HCEC 1CT (cell line): ENCODE data around the gene ZDHHC11.
A peak's percentile ranks its signal among the peaks of the same experiment; 100 is the strongest.
"Not testable (repeated sequence)": the region's sequence is repeated elsewhere in the genome, so short reads cannot be mapped to it uniquely, and the experiment has no call there.

ENCODE experiments used
- DNase-seq: peaks from one replicate; pipeline ENCODE4 v3.0.0-alpha.2; 2017

The ZDHHC11 gene

GRCh38 chr5:850511-851006 lies at the start of gene ZDHHC11:
ZDHHC11 (minus strand) TSS chr5:850986; CDS start chr5:850602, 384 bp downstream.
- DNase-seq, result no peak

GRCh38 chr5:893711-894110 lies 42.9 kb upstream of the ZDHHC11 start:
- no peak for DNase-seq

- DNase-seq, result no peak
Measured at GRCh38 chr5:893137-893506, 42.3 kb upstream of the ZDHHC11 start.

GRCh38 chr5:892394-893136 lies 41.8 kb upstream of the ZDHHC11 start, which contains the start of the genes BRD9 and TRIP13:
BRD9 (minus strand) TSS chr5:892801; CDS start chr5:892657, 144 bp downstream.
TRIP13 (plus strand) TSS chr5:892884; CDS start chr5:892999, 115 bp downstream.
- peak; percentile 77 for DNase-seq

- DNase-seq, result no peak
Measured at GRCh38 chr5:891837-892393, 41.1 kb upstream of the ZDHHC11 start.

- no peak for DNase-seq
Measured at GRCh38 chr5:891117-891836, 40.5 kb upstream of the ZDHHC11 start.

- DNase-seq, result no peak
Measured at GRCh38 chr5:889075-889710, 38.4 kb upstream of the ZDHHC11 start.

GRCh38 chr5:888638-889035 lies 37.9 kb upstream of the ZDHHC11 start:
- no peak for DNase-seq

- no peak for DNase-seq
Measured at GRCh38 chr5:887947-888637, 37.3 kb upstream of the ZDHHC11 start.

GRCh38 chr5:886716-887325 lies 36.0 kb upstream of the ZDHHC11 start:
- DNase-seq, result no peak

GRCh38 chr5:886036-886435 lies 35.2 kb upstream of the ZDHHC11 start:
- DNase-seq, result no peak

GRCh38 chr5:885529-885928 lies 34.7 kb upstream of the ZDHHC11 start:
- DNase-seq, result no peak

GRCh38 chr5:885127-885442 lies 34.3 kb upstream of the ZDHHC11 start:
- no peak for DNase-seq

GRCh38 chr5:884345-885126 lies 33.8 kb upstream of the ZDHHC11 start:
- DNase-seq, result no peak

GRCh38 chr5:883475-884181 lies 32.8 kb upstream of the ZDHHC11 start:
- DNase-seq, result no peak

- no peak for DNase-seq
Measured at GRCh38 chr5:882253-883183, 31.7 kb upstream of the ZDHHC11 start.

GRCh38 chr5:881551-881935 lies 30.8 kb upstream of the ZDHHC11 start:
- no peak for DNase-seq

- no peak for DNase-seq
Measured at GRCh38 chr5:880816-881550, 30.2 kb upstream of the ZDHHC11 start.

- not testable (repeated sequence) for DNase-seq
Measured at GRCh38 chr5:878677-879076, 27.9 kb upstream of the ZDHHC11 start.
